Adrenal gland (tissue), 5 donors: ENCODE data around the gene LYSMD2.

Source experiments
- CTCF ChIP-seq, 6 experiments: fragments of 450-650 bp in 4 of 6; fragments of 200-600 bp in 2 of 6; sonication (generic) in 1 of 6; IDR thresholded peaks; 1 replicate in 5 of 6; 2 replicates in 1 of 6; pipeline versions ENCODE4 v1.5.1 to v1.8.0; 2016 to 2021; ENCODE audit warnings: antibody characterized with exemption in 6 of 6, mild to moderate bottlenecking in 2 of 6, moderate library complexity in 1 of 6
- POLR2A ChIP-seq, 2 donors: fragments of 450-650 bp; IDR thresholded peaks; one replicate each; pipeline ENCODE4 v1.6.1; 2017; ENCODE audit warnings: antibody characterized with exemption in 2 of 2, mild to moderate bottlenecking in 2 of 2, moderate library complexity in 1 of 2
- donor health status: DM: no; HTN: no; CAD: no.

- TF ChIP-seq CTCF (IDR thresholded peaks at IDR 0.05) (no peak), POLR2A (IDR thresholded peaks at IDR 0.05) (no peak)
Observed at GRCh38 chr15:51749307-51749706, 11.9 kb upstream of the LYSMD2 start.
